GM23338 (cell line): ENCODE data around the gene GIPC2. TPM values are rescaled to one million over a fixed set of nuclear protein-coding genes. Genes with fewer than 3 reads are reported as not detected.

ENCODE experiments used
- ATAC-seq: fragments of 200-7000 bp; cut with Tn5 transposase; 3 replicates; pipeline ENCODE4 v1.9.1; 2020
- DNase-seq: peaks from one replicate; pipeline ENCODE4 v3.0.0-alpha.2; 2015; ENCODE audit warnings: low spot score
- H2AFZ ChIP-seq: fragments of 200-600 bp; sonication (generic); 2 replicates; pipeline ENCODE4 v1.8.0; 2016; ENCODE audit warnings: antibody characterized with exemption, mild to moderate bottlenecking, moderate library complexity
- H3F3A ChIP-seq: fragments of 200-600 bp; sonication (generic); replicated peaks from 2 replicates; pipeline ENCODE4 v1.8.0; 2017; ENCODE audit warnings: antibody characterized with exemption, mixed run types, low read depth
- H3K27ac ChIP-seq: fragments of 200-600 bp; sonication (generic); 2 replicates; pipeline ENCODE4 v1.6.1; 2016; ENCODE audit warnings: low read depth
- H3K27me3 ChIP-seq: fragments of 200-600 bp; sonication (generic); 2 replicates; pipeline ENCODE4 v1.8.0; 2016; ENCODE audit warnings: mild to moderate bottlenecking, mixed run types, moderate library complexity; ENCODE audit not compliant: insufficient read depth
- H3K36me3 ChIP-seq: fragments of 200-600 bp; sonication (generic); 2 replicates; pipeline ENCODE4 v1.8.0; 2016; ENCODE audit warnings: mild to moderate bottlenecking; ENCODE audit not compliant: insufficient read depth
- H3K4me1 ChIP-seq: fragments of 200-600 bp; sonication (generic); 2 replicates; pipeline ENCODE4 v1.8.0; 2016; ENCODE audit warnings: mild to moderate bottlenecking, moderate library complexity; ENCODE audit not compliant: insufficient read depth
- H3K4me2 ChIP-seq: fragments of 200-600 bp; sonication (generic); 2 replicates; pipeline ENCODE4 v1.7.1; 2017; ENCODE audit warnings: mixed run types
- H3K4me3 ChIP-seq: fragments of 200-600 bp; sonication (generic); 2 replicates; pipeline ENCODE4 v1.6.1; 2016; ENCODE audit warnings: mixed run types
- H3K79me2 ChIP-seq: fragments of 200-600 bp; sonication (generic); replicated peaks from 2 replicates; pipeline ENCODE4 v1.8.0; 2017; ENCODE audit warnings: mild to moderate bottlenecking; ENCODE audit not compliant: insufficient read depth
- H3K9me2 ChIP-seq: fragments of 200-600 bp; sonication (generic); 2 replicates; pipeline ENCODE4 v1.8.0; 2017; ENCODE audit not compliant: insufficient read depth
- H4K20me1 ChIP-seq: fragments of 200-600 bp; sonication (generic); replicated peaks from 2 replicates; pipeline ENCODE4 v1.8.0; 2017; ENCODE audit warnings: mild to moderate bottlenecking; ENCODE audit not compliant: insufficient read depth
- H3K27ac Mint-ChIP-seq: 2 replicates; pipeline ENCODE4 v1.8.0; 2020; ENCODE audit warnings: inconsistent platforms, mild to moderate bottlenecking, moderate library complexity, mixed read lengths
- H3K27me3 Mint-ChIP-seq: 3 replicates; pipeline ENCODE4 v1.8.0; 2022; ENCODE audit warnings: low read depth, mild to moderate bottlenecking, moderate library complexity, mixed read lengths, inconsistent platforms; ENCODE audit not compliant: insufficient read depth, poor library complexity
- H3K36me3 Mint-ChIP-seq: 3 replicates; pipeline ENCODE4 v1.8.0; 2021; ENCODE audit warnings: low read depth, mild to moderate bottlenecking, inconsistent platforms, moderate library complexity, mixed read lengths
- H3K4me1 Mint-ChIP-seq: 3 replicates; pipeline ENCODE4 v1.8.0; 2020; ENCODE audit warnings: mild to moderate bottlenecking, inconsistent platforms, mixed read lengths
- H3K4me3 Mint-ChIP-seq: 3 replicates; pipeline ENCODE4 v1.8.0; 2021; ENCODE audit warnings: moderate library complexity, mild to moderate bottlenecking, inconsistent platforms, mixed read lengths
- H3K9me3 Mint-ChIP-seq: 3 replicates; pipeline ENCODE4 v1.8.0; 2020; ENCODE audit warnings: moderate library complexity, mild to moderate bottlenecking, inconsistent platforms, mixed read lengths
- CREB1 ChIP-seq: fragments of 250-450 bp; sonication (Bioruptor Pico); IDR thresholded peaks from 2 replicates; pipeline ENCODE4 v1.5.0; 2020; ENCODE audit warnings: low read depth, mild to moderate bottlenecking, moderate library complexity
- CTCF ChIP-seq, 2 experiments: fragments of 200-600 bp in 1 of 2; sonication (generic) in 1 of 2; conservative IDR thresholded peaks; 2 replicates each; pipeline versions ENCODE4 v1.5.1 to v1.6.1; 2016 to 2017; ENCODE audit warnings: antibody characterized with exemption in 2 of 2, low read depth in 2 of 2, mild to moderate bottlenecking in 2 of 2, moderate library complexity in 1 of 2
- ETS1 ChIP-seq: IDR thresholded peaks from 2 replicates; pipeline ENCODE4 v1.6.1; 2016; ENCODE audit warnings: antibody characterized with exemption
- EZH2 ChIP-seq: fragments of 200-600 bp; sonication (generic); IDR thresholded peaks from one replicate; pipeline ENCODE4 v1.8.0; 2017; ENCODE audit warnings: antibody characterized with exemption, mild to moderate bottlenecking, low read depth; ENCODE audit not compliant: unreplicated experiment
- EZH2phosphoT487 ChIP-seq: fragments of 200-600 bp; sonication (generic); IDR thresholded peaks from one replicate; pipeline ENCODE4 v1.8.1; 2018; ENCODE audit warnings: antibody characterized with exemption; ENCODE audit not compliant: unreplicated experiment
- JUNB ChIP-seq: IDR thresholded peaks from one replicate; pipeline ENCODE4 v1.6.1; 2016; ENCODE audit warnings: antibody characterized with exemption; ENCODE audit not compliant: unreplicated experiment
- NANOG ChIP-seq: IDR thresholded peaks from 2 replicates; pipeline ENCODE4 v1.6.1; 2016; ENCODE audit warnings: antibody characterized with exemption, borderline replicate concordance
- POLR2AphosphoS5 ChIP-seq: IDR thresholded peaks from 2 replicates; pipeline ENCODE4 v1.6.1; 2016; ENCODE audit warnings: antibody characterized with exemption, low read depth
- REST ChIP-seq: IDR thresholded peaks from one replicate; pipeline ENCODE4 v1.6.1; 2018; ENCODE audit warnings: antibody characterized with exemption; ENCODE audit not compliant: unreplicated experiment
- STAT1 ChIP-seq: IDR thresholded peaks from one replicate; pipeline ENCODE4 v1.6.1; 2016; ENCODE audit warnings: antibody characterized with exemption; ENCODE audit not compliant: unreplicated experiment
- ZNF114 ChIP-seq: fragments of 250-450 bp; sonication (Bioruptor Pico); IDR thresholded peaks from 2 replicates; pipeline ENCODE4 v1.5.0; 2020; ENCODE audit warnings: mild to moderate bottlenecking, moderate library complexity
- ZNF331 ChIP-seq: fragments of 250-450 bp; sonication (Bioruptor Pico); IDR thresholded peaks from 2 replicates; pipeline ENCODE4 v1.5.0; 2020; ENCODE audit warnings: low read depth, mild to moderate bottlenecking, moderate library complexity
- ZNF462 ChIP-seq: fragments of 250-450 bp; sonication (Bioruptor Pico); IDR thresholded peaks from 2 replicates; pipeline ENCODE4 v1.5.0; 2020; ENCODE audit warnings: mild to moderate bottlenecking, moderate library complexity
- polyA plus RNA-seq: library from polyadenylated mRNA; unstranded; fragments of >200 nt; fragmentation: Nextera tagmentation; extraction: Ambion mirVana; gene quantifications from 2 replicates; pipeline ENCODE4 v1.2.1, GENCODE V29; 2016
- total RNA-seq: library from RNA; depleted of rRNA; stranded (reverse); fragments of >200 nt; shearing (Covaris generic); gene quantifications from 2 replicates; pipeline ENCODE4 v1.2.3, GENCODE V29; 2014

GIPC2 gene
- total and polyA plus RNA-seq, 2 experiments from 2014 or later, result 1.2 to 1.5 TPM

- Histone ChIP-seq H3K4me1 (peaks cover 5% of the 10 kb centered on the region; the same call in 1 of the 2 replicates), H3K27me3 (no peaks in the 10 kb centered on the region), H3K36me3 (no peaks in the 10 kb centered on the region), H4K20me1 (no peaks in the 10 kb centered on the region), H3K27ac (no peak overlapping the region), H3K4me3 (no peak overlapping the region), H3F3A (no peaks in the 10 kb centered on the region), H3K4me2 (no peak overlapping the region), H3K79me2 (no peaks in the 10 kb centered on the region), H2AFZ (no peak overlapping the region), H3K9me2 (no peaks in the 10 kb centered on the region)
- Mint-ChIP-seq H3K4me3 (no peak overlapping the region), H3K27ac (no peak overlapping the region), H3K4me1 (peaks cover 12% of the 10 kb centered on the region), H3K27me3 (no peaks in the 10 kb centered on the region), H3K36me3 (no peaks in the 10 kb centered on the region), H3K9me3 (peaks cover 3% of the 10 kb centered on the region; the same call in 1 of the 3 replicates)
- TF ChIP-seq ZNF462 (CRISPR knock-in tag), result no peak
- TF ChIP-seq REST, result no peak
- TF ChIP-seq CTCF (conservative IDR thresholded peaks at IDR 0.05; ENCODE audit: low read depth in 2 of 2), result no peak
- TF ChIP-seq ZNF331 (CRISPR knock-in tag), result no peak
- TF ChIP-seq ETS1, result no peak
- no peak for TF ChIP-seq NANOG
- no peak for TF ChIP-seq CREB1 (CRISPR knock-in tag)
- TF ChIP-seq ZNF114 (CRISPR knock-in tag), result no peak
- TF ChIP-seq STAT1, result no peak
- no peak for TF ChIP-seq POLR2AphosphoS5
- no peak for TF ChIP-seq EZH2
- TF ChIP-seq EZH2phosphoT487, result no peak
- no peak for TF ChIP-seq JUNB
- no peak for DNase-seq
- ATAC-seq, result no peak; the same call in 2 of the 3 replicates
These were observed 32.6 kb downstream of the GIPC2 start for GRCh38 chr1:78078358-78078757.
